NCI-H2171 (cell line): Measurements from ENCODE around the gene STK11IP.
A peak's percentile ranks its signal among the peaks of the same experiment; 100 is the strongest.

Source experiments
- DNase-seq: peaks from one replicate; lab custom pipeline; 2025; lab: John Stamatoyannopoulos, UW

The STK11IP gene

GRCh38 chr2:219562049-219563020 lies 35.3 kb upstream of the STK11IP start:
- no peak for DNase-seq

DNA sequence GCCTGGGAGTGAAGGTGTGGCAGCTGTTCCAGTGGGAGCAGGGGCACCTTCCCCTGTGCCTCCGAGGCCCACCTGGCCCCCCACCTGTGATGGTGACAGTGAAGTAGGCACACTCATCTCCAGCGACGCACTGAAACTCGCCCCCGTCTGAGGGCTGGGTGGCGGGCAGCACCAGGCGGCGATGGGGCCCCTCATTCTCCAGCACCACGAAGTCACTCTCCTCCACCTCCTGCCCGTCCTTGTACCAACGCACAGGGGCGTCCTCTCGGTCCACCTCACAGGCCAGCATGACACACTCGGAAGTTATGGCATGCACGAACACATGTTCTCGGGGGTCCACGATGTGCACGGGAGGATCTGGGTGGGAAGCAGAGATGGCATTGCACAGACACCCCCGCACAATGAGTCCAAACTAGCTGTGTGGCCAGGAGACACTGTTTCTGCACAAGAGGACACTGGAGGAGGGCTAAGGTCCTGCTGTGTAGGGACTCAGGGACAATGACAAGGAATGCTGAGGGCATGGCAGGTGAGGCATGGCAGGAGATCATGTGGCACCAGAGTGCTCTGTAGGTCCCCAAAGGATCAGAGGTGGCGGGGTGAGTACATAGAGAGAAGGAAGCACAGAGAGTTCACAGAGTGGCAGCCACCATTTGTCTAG lies 34.3 kb upstream of the STK11IP start:
- no peak for DNase-seq

- DNase-seq, result no peak
These were observed 32.3 kb upstream of the STK11IP start for GRCh38 chr2:219565130-219566080.

DNA sequence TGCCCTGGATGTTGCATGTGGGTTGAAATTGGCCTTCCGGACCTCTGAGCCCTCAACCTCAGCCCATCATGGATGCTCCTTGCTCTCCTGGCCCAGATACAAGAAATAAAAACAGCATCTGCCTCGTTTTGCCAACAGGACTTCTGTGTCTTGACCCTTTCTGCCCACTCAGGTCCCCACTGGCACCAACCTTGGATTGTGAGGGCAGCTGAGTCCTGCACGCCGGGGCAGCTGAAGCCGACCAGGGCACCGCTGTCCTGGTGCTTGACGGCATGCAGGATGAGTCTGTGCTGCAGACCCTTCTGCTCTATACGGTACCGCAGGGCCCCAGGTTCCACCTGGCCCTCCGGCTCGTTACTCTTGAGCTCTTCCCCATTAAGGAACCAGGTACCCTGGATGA lies 31.0 kb upstream of the STK11IP start:
- DNase-seq, result no peak

GRCh38 chr2:219567131-219567530 lies 30.5 kb upstream of the STK11IP start:
- DNase-seq, result no peak

DNA sequence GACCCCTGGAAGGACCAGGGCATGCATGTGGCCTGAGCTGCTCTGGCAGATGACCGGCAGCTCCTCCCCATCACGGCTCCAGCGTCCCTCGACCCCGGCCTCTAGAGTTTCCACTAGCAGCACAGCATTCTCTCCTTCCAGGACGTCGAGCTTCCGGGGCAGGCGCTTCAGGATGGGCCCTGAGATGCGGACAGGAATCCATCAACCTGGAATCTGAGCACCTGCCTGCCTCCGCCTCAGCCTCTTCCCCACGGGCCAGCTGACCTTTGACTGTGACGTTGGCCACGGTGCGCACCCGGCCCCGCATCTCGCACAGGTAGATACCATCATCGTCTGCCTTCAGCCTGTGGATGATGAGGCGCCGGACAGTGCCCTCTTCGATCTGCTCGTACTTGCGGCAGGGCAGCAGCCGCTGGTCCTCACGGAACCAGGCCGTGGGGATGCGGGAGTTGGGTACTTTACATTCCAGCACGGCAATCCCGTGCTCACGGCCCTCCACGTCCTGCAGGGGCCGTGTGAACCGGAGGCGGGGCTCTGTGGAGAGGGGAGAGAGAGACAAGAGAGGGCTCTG lies 29.8 kb upstream of the STK11IP start:
- no peak for DNase-seq

DNA sequence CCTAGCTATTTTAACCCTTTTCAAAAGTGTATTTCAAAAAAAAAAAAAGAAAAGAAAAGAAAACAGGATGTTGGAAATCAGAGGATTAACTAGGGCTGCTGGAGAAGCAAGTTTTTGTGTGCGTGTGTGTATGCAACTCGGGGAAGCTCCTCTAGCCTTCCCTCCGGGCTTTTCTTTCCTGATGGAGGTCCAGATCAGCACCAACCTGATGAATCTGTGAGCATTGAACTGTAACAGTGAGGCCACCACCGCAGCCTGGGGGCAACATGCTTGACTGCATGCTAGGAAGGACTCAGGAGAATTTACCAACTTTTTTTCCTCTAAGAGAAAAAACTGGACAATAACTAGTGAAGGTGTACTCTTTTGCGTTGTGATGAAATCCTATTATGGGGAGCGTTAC lies 28.6 kb upstream of the STK11IP start:
- DNase-seq, result no peak

GRCh38 chr2:219569635-219570034 lies 28.0 kb upstream of the STK11IP start:
- DNase-seq, result peak; percentile 3

- DNase-seq, result peak; percentile 4
These were observed 27.3 kb upstream of the STK11IP start for GRCh38 chr2:219570194-219570923.

DNA sequence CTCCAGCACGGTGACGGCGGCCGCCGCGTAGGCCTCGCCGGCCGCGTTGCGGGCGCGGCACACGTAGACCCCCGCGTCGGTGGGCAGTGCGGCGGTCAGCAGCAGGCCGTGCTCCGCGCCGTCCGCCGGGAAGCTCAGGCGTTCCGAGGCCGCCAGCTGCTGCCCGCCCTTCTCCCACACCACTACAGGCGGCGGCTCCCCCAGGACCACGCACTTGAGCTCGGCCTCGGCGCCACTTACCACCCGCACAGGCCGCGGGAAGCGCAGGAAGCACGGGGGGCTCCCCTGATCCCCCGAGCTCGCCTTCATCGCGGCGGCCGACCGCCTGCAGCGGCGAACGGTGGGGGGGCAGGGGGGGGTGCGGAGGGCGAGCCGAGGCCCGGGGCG lies 26.7 kb upstream of the STK11IP start:
- DNase-seq, result no peak

- DNase-seq, result peak; percentile 52
These were observed 26.1 kb upstream of the STK11IP start, which contains the start of gene OBSL1 for GRCh38 chr2:219571311-219572236. OBSL1 (minus strand) TSS chr2:219571539; CDS start chr2:219571232, 307 bp downstream.

GRCh38 chr2:219572237-219573001 lies 25.2 kb upstream of the STK11IP start, which contains the start of gene INHA:
INHA (plus strand) TSS chr2:219572310; CDS start chr2:219572375, 65 bp downstream.
- DNase-seq, result no peak

DNA sequence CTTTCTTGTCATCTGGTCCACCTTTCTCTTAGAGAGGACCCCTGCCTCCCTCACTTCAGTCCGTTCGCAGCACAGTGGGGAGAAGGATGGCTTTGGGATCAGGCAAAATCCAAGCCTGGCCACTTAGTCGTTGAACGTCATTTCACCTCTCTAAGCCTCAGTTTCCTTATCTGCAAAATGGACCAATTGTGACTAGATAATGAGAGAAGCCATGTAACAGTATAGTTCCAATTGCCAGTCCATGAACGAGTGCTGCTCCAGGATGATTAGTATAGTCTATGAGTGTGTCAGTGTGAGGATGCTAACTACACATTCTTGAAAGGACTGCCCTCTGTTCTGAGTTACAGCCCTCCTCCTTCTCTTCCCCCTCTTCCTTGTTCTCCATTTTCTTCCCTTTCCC lies 24.5 kb upstream of the STK11IP start:
- DNase-seq, result no peak

DNA sequence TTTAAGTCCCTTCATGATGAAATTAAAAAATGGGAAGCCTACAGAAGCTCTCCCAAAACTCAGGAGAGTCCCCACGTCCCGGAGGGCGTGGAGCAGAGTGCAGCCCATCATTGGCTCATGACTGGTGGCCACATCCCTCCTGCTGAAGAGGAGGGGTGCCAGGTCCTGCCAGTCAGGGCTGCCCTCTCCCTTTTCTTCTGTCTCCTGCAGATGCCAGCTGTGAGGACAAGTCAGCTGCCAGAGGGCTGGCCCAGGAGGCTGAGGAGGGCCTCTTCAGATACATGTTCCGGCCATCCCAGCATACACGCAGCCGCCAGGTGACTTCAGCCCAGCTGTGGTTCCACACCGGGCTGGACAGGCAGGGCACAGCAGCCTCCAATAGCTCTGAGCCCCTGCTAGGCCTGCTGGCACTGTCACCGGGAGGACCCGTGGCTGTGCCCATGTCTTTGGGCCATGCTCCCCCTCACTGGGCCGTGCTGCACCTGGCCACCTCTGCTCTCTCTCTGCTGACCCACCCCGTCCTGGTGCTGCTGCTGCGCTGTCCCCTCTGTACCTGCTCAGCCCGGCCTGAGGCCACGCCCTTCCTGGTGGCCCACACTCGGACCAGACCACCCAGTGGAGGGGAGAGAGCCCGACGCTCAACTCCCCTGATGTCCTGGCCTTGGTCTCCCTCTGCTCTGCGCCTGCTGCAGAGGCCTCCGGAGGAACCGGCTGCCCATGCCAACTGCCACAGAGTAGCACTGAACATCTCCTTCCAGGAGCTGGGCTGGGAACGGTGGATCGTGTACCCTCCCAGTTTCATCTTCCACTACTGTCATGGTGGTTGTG lies 23.0 kb upstream of the STK11IP start:
- no peak for DNase-seq

- no peak for DNase-seq
These were observed 21.8 kb upstream of the STK11IP start for GRCh38 chr2:219575566-219576504.

DNA sequence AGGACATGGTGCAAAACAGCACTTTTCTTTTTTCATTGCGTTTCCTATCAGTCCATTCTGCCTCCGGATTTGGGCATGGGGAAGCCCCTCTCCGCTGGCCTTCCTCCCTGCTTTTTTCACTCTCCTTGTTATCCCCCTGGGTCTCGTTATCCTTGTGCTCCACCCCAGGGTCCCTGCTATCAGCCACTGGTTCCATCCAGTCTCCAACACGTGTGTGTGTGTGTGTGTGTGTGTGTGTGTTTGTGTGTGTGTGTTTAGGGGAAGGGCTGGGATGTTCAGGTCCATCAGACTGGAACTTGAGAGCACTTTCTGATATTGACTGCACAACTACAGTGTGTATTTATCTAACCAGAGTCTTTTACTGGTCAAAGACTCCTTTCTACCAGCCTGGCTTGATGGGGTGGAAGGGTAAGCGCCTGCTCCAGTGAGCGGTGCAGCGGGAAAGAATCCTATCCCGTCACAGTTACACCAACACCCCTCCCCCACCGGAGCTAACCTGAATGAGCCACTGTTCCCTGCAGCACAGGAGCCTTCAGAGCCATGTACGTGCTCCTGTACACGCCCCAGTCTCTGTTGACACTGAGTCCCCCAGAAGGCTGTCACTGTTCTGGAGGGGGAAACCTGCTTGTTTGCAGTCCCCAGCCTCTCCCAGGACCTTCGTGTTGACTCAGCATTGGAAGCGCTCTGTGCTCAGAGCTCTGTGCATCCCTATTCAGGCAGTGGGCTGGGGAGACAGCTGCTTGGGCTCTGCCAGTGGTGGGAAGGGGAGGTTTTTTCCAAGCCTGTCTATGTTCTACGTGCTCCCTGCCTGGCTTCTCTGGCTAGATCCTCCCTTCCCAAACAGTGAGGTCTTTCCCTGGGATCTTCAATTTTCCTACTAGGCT lies 20.9 kb upstream of the STK11IP start:
- DNase-seq, result peak; percentile 27
